Ectodermal cell (in vitro differentiated cells): ENCODE results near the gene ZNF469. TPM values are rescaled to one million over a fixed set of nuclear protein-coding genes. Genes with fewer than 3 reads are reported as not detected.

ENCODE experiments used
- H3K27ac ChIP-seq: 2 replicates; pipeline ENCODE4 v1.7.0; 2013; ENCODE audit warnings: mild to moderate bottlenecking, low read depth, low read length; ENCODE audit not compliant: insufficient read depth, poor library complexity, severe bottlenecking
- H3K27me3 ChIP-seq: 2 replicates; pipeline ENCODE4 v1.7.0; 2013; ENCODE audit warnings: mild to moderate bottlenecking, low read length; ENCODE audit not compliant: insufficient read depth, control insufficient read depth, poor library complexity, severe bottlenecking
- H3K36me3 ChIP-seq: one replicate; pipeline ENCODE4 v1.7.0; 2013; ENCODE audit warnings: low read length; ENCODE audit not compliant: control insufficient read depth, insufficient read depth
- H3K4me1 ChIP-seq: one replicate; pipeline ENCODE4 v1.7.0; 2013; ENCODE audit warnings: low read length; ENCODE audit not compliant: control insufficient read depth, insufficient read depth
- H3K4me3 ChIP-seq: 2 replicates; pipeline ENCODE4 v1.7.0; 2013; ENCODE audit warnings: low read depth, low read length, control low read depth; ENCODE audit not compliant: insufficient read depth
- H3K9me3 ChIP-seq: 2 replicates; pipeline ENCODE4 v1.7.0; 2013; ENCODE audit warnings: mild to moderate bottlenecking, low read length, moderate library complexity; ENCODE audit not compliant: control insufficient read depth
- WGBS, 2 experiments: methylation state at CpG; one replicate each; pipeline ENCODE4 v1.1.7; 2013; ENCODE audit warnings: missing lambda C conversion rate in 2 of 2; 5-methylcytosine and 5-hydroxymethylcytosine counted together
- polyA plus RNA-seq, 4 experiments: library from polyadenylated mRNA; stranded (reverse); fragments of 50-300 nt; gene quantifications; one replicate each; pipeline ENCODE4 v1.2.3, GENCODE V29; 2013

The ZNF469 gene
- polyA plus RNA-seq (2013, experiment 1 of 4): 0.46 TPM
- polyA plus RNA-seq (2013, experiment 2 of 4): 0.53 TPM
- 0.43 TPM for polyA plus RNA-seq (2013, experiment 3 of 4)
- 0.57 TPM for polyA plus RNA-seq (2013, experiment 4 of 4)

DNA sequence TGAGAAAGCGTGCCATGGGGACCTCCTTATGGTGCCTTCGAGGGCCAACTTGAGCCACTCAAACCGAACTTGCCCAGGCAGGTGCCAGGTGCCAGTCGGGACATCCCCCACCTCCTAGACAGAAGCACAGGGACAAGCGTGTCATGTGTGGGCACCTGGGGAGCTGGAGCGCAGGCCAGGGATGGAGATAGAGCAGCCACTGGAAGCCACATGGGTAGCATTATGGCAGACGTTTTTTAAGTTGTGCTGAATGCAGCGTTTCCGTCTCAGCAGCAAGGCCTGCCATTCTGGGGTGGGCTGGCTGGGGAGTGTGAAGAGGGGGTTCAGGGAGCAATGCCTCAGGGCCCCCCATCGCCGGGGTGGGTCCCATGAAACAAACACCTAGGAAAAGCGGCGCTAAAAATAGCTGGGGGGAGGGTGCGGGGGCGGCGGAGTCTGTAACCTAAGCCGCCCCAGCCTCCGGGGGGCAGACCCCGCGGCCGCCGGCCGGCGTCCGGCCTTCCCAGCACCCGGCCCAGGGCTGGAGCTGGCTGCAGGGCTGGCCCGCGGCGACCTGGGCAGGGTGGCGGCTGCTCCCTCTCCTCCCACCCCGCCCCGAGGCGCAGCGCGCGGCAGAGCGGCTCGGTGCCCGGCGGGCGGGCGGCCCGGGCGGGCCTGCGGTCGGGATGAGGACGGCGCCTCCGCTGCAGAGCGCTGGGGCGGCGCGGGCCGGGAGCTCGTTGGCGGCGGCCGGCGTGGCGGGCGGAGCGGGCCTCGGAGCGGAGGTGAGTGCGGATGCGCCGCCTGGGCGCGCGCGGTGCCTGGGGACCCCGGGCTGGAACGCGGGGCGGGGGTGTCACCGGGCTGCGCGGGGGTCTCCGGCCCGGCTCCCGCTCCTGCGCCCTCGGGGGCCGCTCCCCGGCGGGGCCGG lies at the start of gene ZNF469:
Gene ZNF469 (plus strand): TSS at position 469 of the 910 bp plus-strand sequence. CDS start 44,512 bp downstream, outside the sequence.
- Histone ChIP-seq H3K9me3 (no peaks in the 10 kb centered on the region), H3K27ac (no peak within 1 kb of the TSS), H3K4me1 (no peaks in the 10 kb centered on the region), H3K4me3 (peak within 1 kb of the TSS; percentile 30), H3K36me3 (no peaks in the 10 kb centered on the region), H3K27me3 (peaks cover 53% of the 10 kb centered on the region)
- WGBS, 2 experiments: 7% methylated on average over 87 of the region's 87 CpGs

DNA sequence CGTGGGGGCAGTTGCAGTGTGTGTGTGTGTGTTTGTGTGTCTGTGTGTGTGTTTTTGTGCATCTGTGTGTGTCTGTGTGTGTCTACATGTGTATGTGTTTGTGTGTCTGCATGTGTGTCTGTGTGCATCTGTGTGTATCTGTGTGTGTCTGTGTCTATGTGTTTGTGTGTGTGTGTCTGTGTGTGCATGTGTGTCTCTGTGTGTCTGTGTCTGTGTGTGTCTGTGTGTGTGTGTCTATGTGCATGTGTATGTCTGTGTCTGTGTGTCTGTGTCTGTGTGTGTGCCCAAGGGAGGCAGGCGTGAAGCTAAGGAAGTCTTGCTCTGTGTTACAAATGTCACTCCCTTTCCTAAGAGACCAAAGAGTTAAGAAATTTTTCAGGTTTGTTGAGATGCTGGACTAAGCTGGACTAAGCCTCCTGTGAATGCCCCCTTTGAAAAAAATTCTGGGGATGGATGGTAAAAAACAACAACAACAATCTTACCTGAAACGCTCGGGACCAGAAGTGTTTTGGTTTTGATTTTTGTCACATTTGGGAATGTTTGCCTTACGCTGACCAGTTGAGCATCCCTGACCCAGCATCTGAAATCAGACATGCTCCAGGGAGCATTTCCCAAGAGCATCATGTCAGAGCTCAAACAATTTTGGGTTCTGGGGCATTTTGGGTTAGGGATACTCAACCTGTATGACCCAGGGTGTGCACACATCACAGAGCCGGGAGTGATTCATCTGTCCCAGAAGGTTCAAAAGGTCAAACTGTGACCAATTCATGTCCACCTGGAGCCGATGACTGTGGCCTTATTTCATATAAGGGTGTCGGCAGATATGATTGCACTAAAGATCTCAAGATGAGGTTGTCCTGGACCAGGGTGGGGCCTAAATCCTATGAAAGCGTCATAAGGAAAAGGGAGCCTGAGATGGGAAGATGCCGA lies 48.6 kb upstream of the ZNF469 start:
- H3K36me3 ChIP-seq: no peaks in the 10 kb centered on the region
- no peaks in the 10 kb centered on the region for H3K4me1 ChIP-seq
- H3K27me3 ChIP-seq: no peaks in the 10 kb centered on the region
- H3K9me3 ChIP-seq: no peaks in the 10 kb centered on the region
- WGBS, 2 experiments: 89% methylated on average over 10 of the region's 10 CpGs
- no peak overlapping the region for H3K4me3 ChIP-seq
- H3K27ac ChIP-seq: no peak overlapping the region

GRCh38 chr16:88334778-88335720 lies 47.7 kb upstream of the ZNF469 start:
- no peaks in the 10 kb centered on the region for H3K36me3 ChIP-seq
- no peaks in the 10 kb centered on the region for H3K27me3 ChIP-seq
- H3K9me3 ChIP-seq: no peaks in the 10 kb centered on the region
- 93 to 94% methylated on average over 29 of the region's 29 CpGs for WGBS, 2 experiments
- no peaks in the 10 kb centered on the region for H3K4me1 ChIP-seq
- H3K27ac ChIP-seq: no peak overlapping the region
- H3K4me3 ChIP-seq: no peak overlapping the region

GRCh38 chr16:88337021-88337420 lies 45.7 kb upstream of the ZNF469 start:
- H3K27ac ChIP-seq: no peak overlapping the region
- H3K4me3 ChIP-seq: no peak overlapping the region
- H3K36me3 ChIP-seq: no peaks in the 10 kb centered on the region
- 91 to 94% methylated on average over 8 of the region's 8 CpGs for WGBS, 2 experiments
- no peaks in the 10 kb centered on the region for H3K9me3 ChIP-seq
- no peaks in the 10 kb centered on the region for H3K4me1 ChIP-seq
- H3K27me3 ChIP-seq: no peaks in the 10 kb centered on the region

DNA sequence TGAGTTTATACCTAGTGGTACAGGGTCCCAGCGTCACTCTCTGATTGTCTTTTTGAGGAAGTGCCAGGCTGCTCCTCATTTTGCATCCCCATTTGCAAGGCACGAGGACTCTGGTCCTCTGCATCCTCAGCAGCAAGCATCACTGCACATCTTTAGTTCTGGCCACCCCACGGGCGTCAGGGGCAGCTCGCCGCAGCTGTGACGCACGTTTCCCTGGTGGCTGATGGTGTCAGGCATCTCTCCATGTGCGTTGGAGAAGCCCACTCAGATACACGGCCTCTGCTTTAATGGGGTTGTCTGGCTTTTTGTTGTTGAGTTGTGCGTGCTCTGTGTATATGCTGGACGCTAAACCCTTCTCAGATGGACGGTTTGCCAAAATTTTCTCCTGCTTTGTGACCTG lies 45.2 kb upstream of the ZNF469 start:
- H3K4me3 ChIP-seq: no peak overlapping the region

DNA sequence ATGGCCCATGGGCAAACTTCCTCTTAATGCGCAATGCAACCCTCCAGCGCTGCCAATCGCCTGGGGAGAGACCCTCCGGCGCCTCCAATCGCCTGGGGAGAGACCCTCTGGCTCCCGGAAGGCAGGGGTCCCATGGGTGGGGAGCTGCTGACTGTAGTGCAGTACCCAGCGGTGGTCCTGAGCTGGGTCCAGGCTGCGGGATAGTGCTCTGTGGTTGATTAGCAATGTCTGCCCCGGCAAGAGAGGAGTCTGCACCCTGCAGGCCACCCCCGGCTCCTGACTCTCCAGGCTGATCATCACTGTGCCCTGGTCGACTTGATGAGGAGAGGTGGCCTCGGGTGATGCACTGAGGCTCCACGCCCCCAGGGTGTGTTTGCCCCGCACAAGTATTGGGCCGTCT lies 44.6 kb upstream of the ZNF469 start:
- no peaks in the 10 kb centered on the region for H3K36me3 ChIP-seq
- H3K27ac ChIP-seq: no peak overlapping the region
- no peaks in the 10 kb centered on the region for H3K27me3 ChIP-seq
- no peaks in the 10 kb centered on the region for H3K9me3 ChIP-seq
- no peak overlapping the region for H3K4me3 ChIP-seq
- WGBS, 2 experiments: 87% methylated on average over 16 of the region's 16 CpGs
- no peaks in the 10 kb centered on the region for H3K4me1 ChIP-seq

More for the DNA sequence above, 45.2 kb upstream of the ZNF469 start:
- 93 to 95% methylated on average over 13 of the region's 13 CpGs for WGBS, 2 experiments
- Histone ChIP-seq H3K27me3 (no peaks in the 10 kb centered on the region), H3K9me3 (no peaks in the 10 kb centered on the region), H3K36me3 (no peaks in the 10 kb centered on the region), H3K4me1 (no peaks in the 10 kb centered on the region), H3K27ac (no peak overlapping the region)

GRCh38 chr16:88338896-88339295 lies 43.9 kb upstream of the ZNF469 start:
- WGBS, 2 experiments: 89 to 91% methylated on average over 6 to 7 of the region's 7 CpGs
- Histone ChIP-seq H3K9me3 (no peaks in the 10 kb centered on the region), H3K4me3 (no peak overlapping the region), H3K4me1 (no peaks in the 10 kb centered on the region), H3K36me3 (no peaks in the 10 kb centered on the region), H3K27me3 (no peaks in the 10 kb centered on the region), H3K27ac (no peak overlapping the region)

- Histone ChIP-seq H3K27ac (no peak overlapping the region), H3K36me3 (no peaks in the 10 kb centered on the region), H3K9me3 (no peaks in the 10 kb centered on the region), H3K27me3 (no peaks in the 10 kb centered on the region), H3K4me1 (no peaks in the 10 kb centered on the region), H3K4me3 (no peak overlapping the region)
- 85 to 87% methylated on average over 20 of the region's 20 CpGs for WGBS, 2 experiments
These were observed 42.6 kb upstream of the ZNF469 start for GRCh38 chr16:88339930-88340754.

- Histone ChIP-seq H3K4me3 (no peak overlapping the region), H3K9me3 (no peaks in the 10 kb centered on the region), H3K36me3 (no peaks in the 10 kb centered on the region), H3K4me1 (no peaks in the 10 kb centered on the region), H3K27me3 (no peaks in the 10 kb centered on the region), H3K27ac (no peak overlapping the region)
- WGBS, 2 experiments: 87 to 90% methylated on average over 11 of the region's 11 CpGs
These were observed 42.0 kb upstream of the ZNF469 start for GRCh38 chr16:88340755-88341150.
